Liver (tissue), 9 donors: ENCODE data around the gene GPR75. TPM values are rescaled to one million over a fixed set of nuclear protein-coding genes. Genes with fewer than 3 reads are reported as not detected.

Experiments
- DNase-seq: peaks from one replicate; pipeline ENCODE4 v3.0.0-alpha.2; 2017; ENCODE audit warnings: low spot score
- H3K27ac ChIP-seq, 2 donors: one replicate each; pipeline ENCODE4 v1.7.0; 2013; ENCODE audit warnings: inconsistent platforms in 2 of 2, low read length in 2 of 2, control low read depth in 1 of 2, low read depth in 1 of 2, mild to moderate bottlenecking in 1 of 2
- H3K27me3 ChIP-seq, 4 donors: one replicate each; pipeline versions ENCODE4 v1.6.1 to v1.7.0; 2013; ENCODE audit warnings: low read length in 3 of 4, inconsistent platforms in 1 of 4, mild to moderate bottlenecking in 1 of 4, moderate library complexity in 1 of 4; ENCODE audit not compliant: control insufficient read depth in 4 of 4, insufficient read depth in 4 of 4
- H3K36me3 ChIP-seq, 4 donors: one replicate each; pipeline versions ENCODE4 v1.6.1 to v1.7.0; 2013; ENCODE audit warnings: low read length in 3 of 4, mild to moderate bottlenecking in 3 of 4, low read depth in 1 of 4, moderate library complexity in 1 of 4; ENCODE audit not compliant: control insufficient read depth in 4 of 4, insufficient read depth in 3 of 4
- H3K4me1 ChIP-seq, 4 donors: one replicate each; pipeline versions ENCODE4 v1.6.1 to v1.7.0; 2013; ENCODE audit warnings: low read length in 3 of 4, mild to moderate bottlenecking in 3 of 4, moderate library complexity in 1 of 4; ENCODE audit not compliant: control insufficient read depth in 4 of 4, insufficient read depth in 4 of 4
- H3K4me3 ChIP-seq, 3 donors: one replicate each; pipeline versions ENCODE4 v1.6.1 to v1.7.0; 2013; ENCODE audit warnings: low read length in 3 of 3, control low read depth in 1 of 3, low read depth in 1 of 3, mild to moderate bottlenecking in 1 of 3
- H3K9ac ChIP-seq, 2 donors: one replicate each; pipeline ENCODE4 v1.7.0; 2013; ENCODE audit warnings: low read length in 2 of 2, mild to moderate bottlenecking in 2 of 2, moderate library complexity in 2 of 2, control low read depth in 1 of 2, low read depth in 1 of 2
- H3K9me3 ChIP-seq, 4 donors: one replicate each; pipeline versions ENCODE4 v1.6.1 to v1.7.0; 2013; ENCODE audit warnings: low read length in 3 of 4; ENCODE audit not compliant: control insufficient read depth in 4 of 4
- EGR1 ChIP-seq, 2 donors: IDR thresholded peaks; 2 replicates each; pipeline ENCODE4 v1.6.1; 2016 to 2018; ENCODE audit warnings: antibody characterized with exemption in 2 of 2, low read depth in 2 of 2
- FOXA1 ChIP-seq: IDR thresholded peaks from 2 replicates; pipeline ENCODE4 v1.6.1; 2016; ENCODE audit warnings: antibody characterized with exemption
- FOXA2 ChIP-seq: IDR thresholded peaks from 2 replicates; pipeline ENCODE4 v1.6.1; 2016; ENCODE audit warnings: antibody characterized with exemption
- GABPA ChIP-seq, 2 donors: IDR thresholded peaks in 1 of 2; conservative IDR thresholded peaks in 1 of 2; 2 replicates each; pipeline ENCODE4 v1.6.1; 2016; ENCODE audit warnings: antibody characterized with exemption in 2 of 2, mild to moderate bottlenecking in 1 of 2, moderate library complexity in 1 of 2
- HNF4A ChIP-seq, 2 donors: conservative IDR thresholded peaks; 2 replicates each; pipeline ENCODE4 v1.6.1; 2016; ENCODE audit warnings: antibody characterized with exemption in 2 of 2, mild to moderate bottlenecking in 2 of 2
- HNF4G ChIP-seq: IDR thresholded peaks from 2 replicates; pipeline ENCODE4 v1.6.1; 2016; ENCODE audit warnings: antibody characterized with exemption
- JUND ChIP-seq, 2 donors: IDR thresholded peaks; 2 replicates each; pipeline ENCODE4 v1.6.1; 2016; ENCODE audit warnings: antibody characterized with exemption in 2 of 2
- NR2F2 ChIP-seq: IDR thresholded peaks from 2 replicates; pipeline ENCODE4 v1.6.1; 2016; ENCODE audit warnings: antibody characterized with exemption
- RAD21 ChIP-seq, 2 donors: IDR thresholded peaks; 2 replicates each; pipeline ENCODE4 v1.6.1; 2016; ENCODE audit warnings: antibody characterized with exemption in 2 of 2, mild to moderate bottlenecking in 2 of 2
- SP1 ChIP-seq: IDR thresholded peaks from 2 replicates; pipeline ENCODE4 v1.6.1; 2018; ENCODE audit warnings: antibody characterized with exemption, mild to moderate bottlenecking
- TAF1 ChIP-seq: conservative IDR thresholded peaks from 2 replicates; pipeline ENCODE4 v1.6.1; 2016; ENCODE audit warnings: antibody characterized with exemption, mild to moderate bottlenecking
- YY1 ChIP-seq: IDR thresholded peaks from 2 replicates; pipeline ENCODE4 v1.6.1; 2016; ENCODE audit warnings: antibody characterized with exemption, mild to moderate bottlenecking
- WGBS: extraction: QIAGEN DNeasy Blood & Tissue Kit; methylation state at CpG from one replicate; pipeline ENCODE4 v1.1.7; 2013; 5-methylcytosine and 5-hydroxymethylcytosine counted together
- polyA plus RNA-seq, 2 donors: library from polyadenylated mRNA; stranded (reverse) in 1 of 2; unstranded in 1 of 2; fragments of 200-250 nt in 1 of 2; fragments of >200 nt in 1 of 2; fragmentation: Nextera tagmentation in 1 of 2; extraction: Ambion mirVana in 1 of 2; gene quantifications; one replicate each; pipeline versions ENCODE4 v1.2.1 to v1.2.3, GENCODE V29; 2013 to 2015
- total RNA-seq, 2 donors: library from RNA; depleted of rRNA; stranded (reverse); fragments of >200 nt; gene quantifications; one replicate each; pipeline ENCODE4 v1.2.3, GENCODE V29; 2014
- TF ChIP-seq, protein P1 (sequence below): IDR thresholded peaks from 2 replicates; pipeline ENCODE4 v1.6.1; 2016; ENCODE audit warnings: antibody characterized with exemption, mild to moderate bottlenecking
- TF ChIP-seq, protein P2 (sequence below): IDR thresholded peaks from 2 replicates; pipeline ENCODE4 v1.6.1; 2016; ENCODE audit warnings: antibody characterized with exemption
- TF ChIP-seq, protein P3 (sequence below): IDR thresholded peaks from 2 replicates; pipeline ENCODE4 v1.6.1; 2016; ENCODE audit warnings: antibody characterized with exemption
- TF ChIP-seq, protein P4 (sequence below): fragments of 150-350 bp; IDR thresholded peaks from 2 replicates; pipeline ENCODE4 v1.5.1; 2017; ENCODE audit warnings: improper control_type of control experiment, low read depth, low read length; ENCODE audit not compliant: missing input control
- donor health status: healthy.
- donor health status: healthy.
- donor health status: healthy.
- donor health status: healthy.
- donor health status: healthy.

GPR75 gene
- total and polyA plus RNA-seq, 4 donors: 0.21 to 5.4 (median 1.4) TPM

DNA sequence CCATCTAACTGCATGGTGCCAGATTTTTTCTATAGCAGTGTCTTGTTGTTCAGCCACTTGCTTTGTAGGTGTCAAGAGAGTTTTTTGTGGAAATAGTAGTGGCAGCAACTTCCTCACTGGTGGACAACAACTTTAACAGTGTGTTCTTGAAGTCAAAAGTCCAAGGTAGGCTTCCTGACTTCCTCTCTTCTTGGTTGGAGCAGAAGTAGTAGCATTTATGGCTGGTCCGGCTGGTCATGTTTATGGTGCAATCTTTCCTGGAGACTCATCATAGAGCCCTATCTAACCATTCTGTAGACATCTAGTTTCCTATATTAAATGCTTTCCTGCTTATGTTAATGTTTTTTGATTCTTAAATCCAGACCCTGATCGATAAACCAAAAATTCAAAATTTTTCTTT is 11.7 kb downstream of the GPR75 start:
- H3K9me3 ChIP-seq: no peaks in the 10 kb centered on the region
- peaks cover 0 to 4% (median 0%) of the 10 kb centered on the region in 4 donors for H3K36me3 ChIP-seq
- H3K4me3 ChIP-seq: no peak overlapping the region
- no peak for TF ChIP-seq FOXA1
- TF ChIP-seq, protein P1, sequence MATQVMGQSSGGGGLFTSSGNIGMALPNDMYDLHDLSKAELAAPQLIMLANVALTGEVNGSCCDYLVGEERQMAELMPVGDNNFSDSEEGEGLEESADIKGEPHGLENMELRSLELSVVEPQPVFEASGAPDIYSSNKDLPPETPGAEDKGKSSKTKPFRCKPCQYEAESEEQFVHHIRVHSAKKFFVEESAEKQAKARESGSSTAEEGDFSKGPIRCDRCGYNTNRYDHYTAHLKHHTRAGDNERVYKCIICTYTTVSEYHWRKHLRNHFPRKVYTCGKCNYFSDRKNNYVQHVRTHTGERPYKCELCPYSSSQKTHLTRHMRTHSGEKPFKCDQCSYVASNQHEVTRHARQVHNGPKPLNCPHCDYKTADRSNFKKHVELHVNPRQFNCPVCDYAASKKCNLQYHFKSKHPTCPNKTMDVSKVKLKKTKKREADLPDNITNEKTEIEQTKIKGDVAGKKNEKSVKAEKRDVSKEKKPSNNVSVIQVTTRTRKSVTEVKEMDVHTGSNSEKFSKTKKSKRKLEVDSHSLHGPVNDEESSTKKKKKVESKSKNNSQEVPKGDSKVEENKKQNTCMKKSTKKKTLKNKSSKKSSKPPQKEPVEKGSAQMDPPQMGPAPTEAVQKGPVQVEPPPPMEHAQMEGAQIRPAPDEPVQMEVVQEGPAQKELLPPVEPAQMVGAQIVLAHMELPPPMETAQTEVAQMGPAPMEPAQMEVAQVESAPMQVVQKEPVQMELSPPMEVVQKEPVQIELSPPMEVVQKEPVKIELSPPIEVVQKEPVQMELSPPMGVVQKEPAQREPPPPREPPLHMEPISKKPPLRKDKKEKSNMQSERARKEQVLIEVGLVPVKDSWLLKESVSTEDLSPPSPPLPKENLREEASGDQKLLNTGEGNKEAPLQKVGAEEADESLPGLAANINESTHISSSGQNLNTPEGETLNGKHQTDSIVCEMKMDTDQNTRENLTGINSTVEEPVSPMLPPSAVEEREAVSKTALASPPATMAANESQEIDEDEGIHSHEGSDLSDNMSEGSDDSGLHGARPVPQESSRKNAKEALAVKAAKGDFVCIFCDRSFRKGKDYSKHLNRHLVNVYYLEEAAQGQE: no peak
- no peak for TF ChIP-seq GABPA (IDR thresholded peaks at IDR 0.05 in 1 of 2, conservative IDR thresholded peaks at IDR 0.05 in 1 of 2)
- TF ChIP-seq HNF4A (conservative IDR thresholded peaks at IDR 0.05): no peak
- no peak for TF ChIP-seq RAD21 (IDR thresholded peaks at IDR 0.05)
- no peak for TF ChIP-seq NR2F2
- no peak for TF ChIP-seq FOXA2
- H3K27me3 ChIP-seq: no peaks in the 10 kb centered on the region
- H3K27ac ChIP-seq: no peak overlapping the region
- H3K9ac ChIP-seq: no peak overlapping the region
- peaks cover 0 to 9% (median 2%) of the 10 kb centered on the region in 4 donors for H3K4me1 ChIP-seq
- WGBS: 93% methylated on average over 2 of the region's 2 CpGs
- no peak for DNase-seq

DNA sequence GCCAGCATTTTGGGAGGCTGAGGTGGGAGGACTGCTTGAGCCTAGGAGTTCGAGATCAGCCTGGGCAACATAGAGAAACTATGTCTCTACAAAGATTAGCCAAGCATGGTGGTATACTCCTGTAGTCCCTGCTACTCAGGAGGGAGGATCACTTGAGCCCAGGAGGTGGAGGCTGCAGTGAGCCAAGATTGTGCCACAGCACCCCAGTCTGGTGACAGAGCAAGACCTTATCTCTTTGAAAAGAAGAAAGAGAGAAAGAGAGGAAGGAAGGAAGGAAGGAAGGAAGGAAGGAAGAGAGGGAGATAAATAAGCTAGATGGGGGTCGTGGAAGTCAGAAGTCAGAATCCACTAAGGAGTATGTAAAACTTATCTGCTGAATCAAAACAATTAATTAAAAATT is 16.2 kb downstream of the GPR75 start:
- no peaks in the 10 kb centered on the region for H3K9me3 ChIP-seq
- no peaks in the 10 kb centered on the region for H3K4me1 ChIP-seq
- no peak overlapping the region for H3K27ac ChIP-seq
- H3K4me3 ChIP-seq: no peak overlapping the region
- WGBS: 80% methylated on average over 2 of the region's 2 CpGs
- H3K27me3 ChIP-seq: no peaks in the 10 kb centered on the region
- H3K9ac ChIP-seq: no peak overlapping the region
- no peak for TF ChIP-seq RAD21 (IDR thresholded peaks at IDR 0.05)
- TF ChIP-seq TAF1: no peak
- TF ChIP-seq GABPA (IDR thresholded peaks at IDR 0.05 in 1 of 2, conservative IDR thresholded peaks at IDR 0.05 in 1 of 2): no peak
- no peak for TF ChIP-seq NR2F2
- TF ChIP-seq, protein P1: no peak
- TF ChIP-seq EGR1 (IDR thresholded peaks at IDR 0.05; ENCODE audit: low read depth in 2 of 2): no peak
- TF ChIP-seq YY1: no peak
- TF ChIP-seq HNF4G: no peak
- no peak for TF ChIP-seq SP1
- TF ChIP-seq FOXA1: no peak
- TF ChIP-seq, protein P2, sequence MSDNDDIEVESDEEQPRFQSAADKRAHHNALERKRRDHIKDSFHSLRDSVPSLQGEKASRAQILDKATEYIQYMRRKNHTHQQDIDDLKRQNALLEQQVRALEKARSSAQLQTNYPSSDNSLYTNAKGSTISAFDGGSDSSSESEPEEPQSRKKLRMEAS: no peak
- TF ChIP-seq, protein P3, sequence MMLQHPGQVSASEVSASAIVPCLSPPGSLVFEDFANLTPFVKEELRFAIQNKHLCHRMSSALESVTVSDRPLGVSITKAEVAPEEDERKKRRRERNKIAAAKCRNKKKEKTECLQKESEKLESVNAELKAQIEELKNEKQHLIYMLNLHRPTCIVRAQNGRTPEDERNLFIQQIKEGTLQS: no peak
- TF ChIP-seq JUND (IDR thresholded peaks at IDR 0.05): no peak
- TF ChIP-seq, protein P4, sequence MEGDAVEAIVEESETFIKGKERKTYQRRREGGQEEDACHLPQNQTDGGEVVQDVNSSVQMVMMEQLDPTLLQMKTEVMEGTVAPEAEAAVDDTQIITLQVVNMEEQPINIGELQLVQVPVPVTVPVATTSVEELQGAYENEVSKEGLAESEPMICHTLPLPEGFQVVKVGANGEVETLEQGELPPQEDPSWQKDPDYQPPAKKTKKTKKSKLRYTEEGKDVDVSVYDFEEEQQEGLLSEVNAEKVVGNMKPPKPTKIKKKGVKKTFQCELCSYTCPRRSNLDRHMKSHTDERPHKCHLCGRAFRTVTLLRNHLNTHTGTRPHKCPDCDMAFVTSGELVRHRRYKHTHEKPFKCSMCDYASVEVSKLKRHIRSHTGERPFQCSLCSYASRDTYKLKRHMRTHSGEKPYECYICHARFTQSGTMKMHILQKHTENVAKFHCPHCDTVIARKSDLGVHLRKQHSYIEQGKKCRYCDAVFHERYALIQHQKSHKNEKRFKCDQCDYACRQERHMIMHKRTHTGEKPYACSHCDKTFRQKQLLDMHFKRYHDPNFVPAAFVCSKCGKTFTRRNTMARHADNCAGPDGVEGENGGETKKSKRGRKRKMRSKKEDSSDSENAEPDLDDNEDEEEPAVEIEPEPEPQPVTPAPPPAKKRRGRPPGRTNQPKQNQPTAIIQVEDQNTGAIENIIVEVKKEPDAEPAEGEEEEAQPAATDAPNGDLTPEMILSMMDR: no peak
- no peaks in the 10 kb centered on the region for H3K36me3 ChIP-seq
- no peak for DNase-seq
